BLaER1 (cell line): ENCODE data around the gene HK1.

Source experiments
- H3K27ac ChIP-seq: shearing (Covaris generic); formaldehyde crosslinking; 2 replicates; pipeline ENCODE4 v1.8.1; 2022
- H3K27me3 ChIP-seq: shearing (Covaris generic); formaldehyde crosslinking; 2 replicates; pipeline ENCODE4 v1.8.1; 2022
- H3K36me3 ChIP-seq: shearing (Covaris generic); formaldehyde crosslinking; 2 replicates; pipeline ENCODE4 v1.8.1; 2022
- H3K4me1 ChIP-seq: shearing (Covaris generic); formaldehyde crosslinking; 2 replicates; pipeline ENCODE4 v1.8.1; 2022
- H3K4me2 ChIP-seq: shearing (Covaris generic); formaldehyde crosslinking; 2 replicates; pipeline ENCODE4 v1.8.1; 2022
- H3K4me3 ChIP-seq: shearing (Covaris generic); formaldehyde crosslinking; 2 replicates; pipeline ENCODE4 v1.8.1; 2022
- H3K9ac ChIP-seq: shearing (Covaris generic); formaldehyde crosslinking; 2 replicates; pipeline ENCODE4 v1.8.1; 2022
- H3K9me3 ChIP-seq: shearing (Covaris generic); formaldehyde crosslinking; 2 replicates; pipeline ENCODE4 v1.8.1; 2022
- H4K20me1 ChIP-seq: shearing (Covaris generic); formaldehyde crosslinking; 2 replicates; pipeline ENCODE4 v1.8.1; 2022
- Cebpa-rat ChIP-seq: shearing (Covaris generic); IDR thresholded peaks from 2 replicates; pipeline ENCODE4 v1.8.1; 2022

Gene HK1

GRCh38 chr10:69340695-69341094, 62.4 kb downstream of the HK1 start:
- Histone ChIP-seq H3K4me2 (peak overlapping the region; percentile 37; the same call in 1 of the 2 replicates), H3K4me3 (no peak overlapping the region), H3K27ac (0 out of 2 replicates have a peak overlapping the region, but pooled peaks have one; percentile 7), H3K27me3 (no peaks in the 10 kb centered on the region), H3K9me3 (no peaks in the 10 kb centered on the region), H3K4me1 (peaks cover 92% of the 10 kb centered on the region), H3K9ac (no peak overlapping the region), H3K36me3 (0 out of 2 replicates have a peak, but pooled peaks cover 4% of the 10 kb centered on the region), H4K20me1 (peaks cover 42% of the 10 kb centered on the region)
- TF ChIP-seq Cebpa-rat: no peak

GRCh38 chr10:69343905-69344304, 65.6 kb downstream of the HK1 start:
- peak overlapping the region; percentile 68; the same call in 1 of the 2 replicates for H3K9ac ChIP-seq
- no peak for TF ChIP-seq Cebpa-rat
- no peaks in the 10 kb centered on the region for H3K27me3 ChIP-seq
- 0 out of 2 replicates have a peak, but pooled peaks cover 4% of the 10 kb centered on the region for H3K36me3 ChIP-seq
- H3K9me3 ChIP-seq: no peaks in the 10 kb centered on the region
- H4K20me1 ChIP-seq: peaks cover 22% of the 10 kb centered on the region; the same call in 1 of the 2 replicates
- H3K4me3 ChIP-seq: no peak overlapping the region
- peaks cover 93% of the 10 kb centered on the region for H3K4me1 ChIP-seq
- H3K4me2 ChIP-seq: peak overlapping the region; percentile 88
- peak overlapping the region; percentile 81 for H3K27ac ChIP-seq

GRCh38 chr10:69344591-69345252, 66.4 kb downstream of the HK1 start:
- Histone ChIP-seq H3K27me3 (no peaks in the 10 kb centered on the region), H3K9me3 (no peaks in the 10 kb centered on the region), H4K20me1 (peaks cover 13% of the 10 kb centered on the region; the same call in 1 of the 2 replicates), H3K4me3 (peak overlapping the region; percentile 37), H3K4me2 (peak overlapping the region; percentile 88), H3K9ac (peak overlapping the region; percentile 68), H3K4me1 (peaks cover 90% of the 10 kb centered on the region), H3K36me3 (peaks cover 10% of the 10 kb centered on the region), H3K27ac (peak overlapping the region; percentile 81)
- no peak for TF ChIP-seq Cebpa-rat

GRCh38 chr10:69345402-69345801, 67.1 kb downstream of the HK1 start:
- Histone ChIP-seq H3K9me3 (no peaks in the 10 kb centered on the region), H3K4me2 (peak overlapping the region; percentile 88), H3K27ac (peak overlapping the region; percentile 81), H3K27me3 (no peaks in the 10 kb centered on the region), H4K20me1 (peaks cover 8% of the 10 kb centered on the region; the same call in 1 of the 2 replicates), H3K4me1 (peaks cover 87% of the 10 kb centered on the region), H3K36me3 (peaks cover 17% of the 10 kb centered on the region), H3K4me3 (peak overlapping the region; percentile 37), H3K9ac (peak overlapping the region; percentile 68)
- no peak for TF ChIP-seq Cebpa-rat

GRCh38 chr10:69345890-69346474, 67.7 kb downstream of the HK1 start:
- H3K9me3 ChIP-seq: no peaks in the 10 kb centered on the region
- no peak for TF ChIP-seq Cebpa-rat
- H3K9ac ChIP-seq: 0 out of 2 replicates have a peak overlapping the region, but pooled peaks have one; percentile 68
- peaks cover 18% of the 10 kb centered on the region for H3K36me3 ChIP-seq
- H3K4me3 ChIP-seq: peak overlapping the region; percentile 37; the same call in 1 of the 2 replicates
- H3K27ac ChIP-seq: peak overlapping the region; percentile 81
- H4K20me1 ChIP-seq: 0 out of 2 replicates have a peak, but pooled peaks cover 3% of the 10 kb centered on the region
- peaks cover 81% of the 10 kb centered on the region for H3K4me1 ChIP-seq
- H3K27me3 ChIP-seq: no peaks in the 10 kb centered on the region
- peak overlapping the region; percentile 88 for H3K4me2 ChIP-seq

GRCh38 chr10:69346776-69347175, 68.5 kb downstream of the HK1 start:
- Histone ChIP-seq H3K27ac (no peak overlapping the region), H3K4me3 (no peak overlapping the region), H3K27me3 (no peaks in the 10 kb centered on the region), H3K36me3 (peaks cover 26% of the 10 kb centered on the region), H4K20me1 (no peaks in the 10 kb centered on the region), H3K9me3 (no peaks in the 10 kb centered on the region), H3K4me1 (peaks cover 75% of the 10 kb centered on the region), H3K9ac (no peak overlapping the region), H3K4me2 (peak overlapping the region; percentile 88)
- no peak for TF ChIP-seq Cebpa-rat

GRCh38 chr10:69348816-69349541, 70.7 kb downstream of the HK1 start:
- Histone ChIP-seq H4K20me1 (peaks cover 5% of the 10 kb centered on the region; the same call in 1 of the 2 replicates), H3K27ac (peak overlapping the region; percentile 33; the same call in 1 of the 2 replicates), H3K4me3 (no peak overlapping the region)

GRCh38 chr10:69349542-69349888, 71.2 kb downstream of the HK1 start:
- Histone ChIP-seq H3K36me3 (peaks cover 41% of the 10 kb centered on the region), H3K4me2 (peak overlapping the region; percentile 58), H3K4me3 (no peak overlapping the region)

More at GRCh38 chr10:69348816-69349541, 70.7 kb downstream of the HK1 start:
- Histone ChIP-seq H3K27me3 (no peaks in the 10 kb centered on the region), H3K36me3 (peaks cover 38% of the 10 kb centered on the region), H3K4me2 (peak overlapping the region; percentile 58), H3K9ac (no peak overlapping the region), H3K4me1 (peaks cover 55% of the 10 kb centered on the region), H3K9me3 (no peaks in the 10 kb centered on the region)
- no peak for TF ChIP-seq Cebpa-rat

GRCh38 chr10:69351589-69351988, 73.3 kb downstream of the HK1 start:
- Histone ChIP-seq H3K9me3 (no peaks in the 10 kb centered on the region), H3K27me3 (no peaks in the 10 kb centered on the region), H3K9ac (no peak overlapping the region), H3K4me2 (no peak overlapping the region), H3K4me3 (no peak overlapping the region), H3K27ac (no peak overlapping the region), H4K20me1 (peaks cover 8% of the 10 kb centered on the region; the same call in 1 of the 2 replicates), H3K4me1 (peaks cover 29% of the 10 kb centered on the region), H3K36me3 (peaks cover 41% of the 10 kb centered on the region)
- no peak for TF ChIP-seq Cebpa-rat

More at GRCh38 chr10:69349542-69349888, 71.2 kb downstream of the HK1 start:
- no peak for TF ChIP-seq Cebpa-rat
- H3K27ac ChIP-seq: peak overlapping the region; percentile 33; the same call in 1 of the 2 replicates
- no peaks in the 10 kb centered on the region for H3K9me3 ChIP-seq
- H3K4me1 ChIP-seq: peaks cover 49% of the 10 kb centered on the region
- H4K20me1 ChIP-seq: peaks cover 8% of the 10 kb centered on the region; the same call in 1 of the 2 replicates
- no peak overlapping the region for H3K9ac ChIP-seq
- no peaks in the 10 kb centered on the region for H3K27me3 ChIP-seq
